DOHH2 (cell line): ENCODE measurements around the gene COL5A1.

Experiments
- CTCF ChIP-seq: fragments of 200-600 bp; sonication (generic); IDR thresholded peaks from one replicate; pipeline ENCODE4 v1.5.1; 2014; ENCODE audit warnings: antibody characterized with exemption, mild to moderate bottlenecking, low read depth, low read length; ENCODE audit not compliant: poor library complexity, severe bottlenecking
- EZH2phosphoT487 ChIP-seq: fragments of 200-600 bp; sonication (generic); IDR thresholded peaks from 2 replicates; pipeline ENCODE4 v1.6.1; 2017; ENCODE audit warnings: borderline replicate concordance, mild to moderate bottlenecking, antibody characterized with exemption, low read length, moderate library complexity, mixed read lengths

GRCh38 chr9:134687556-134687955, 46.0 kb downstream of the COL5A1 start:
- TF ChIP-seq EZH2phosphoT487 (no peak), CTCF (no peak)
